GM19099 (cell line): ENCODE results near the gene CCS.

Experiments
- POLR2A ChIP-seq: IDR thresholded peaks from 3 replicates; pipeline ENCODE4 v1.6.1; 2011; ENCODE audit warnings: low read depth; ENCODE audit not compliant: insufficient read length; ENCODE audit errors: extremely low read depth

The CCS gene

GRCh38 chr11:66629356-66629755, 36.4 kb downstream of the CCS start:
- no peak for TF ChIP-seq POLR2A

GRCh38 chr11:66631883-66632282, 38.9 kb downstream of the CCS start:
- TF ChIP-seq POLR2A = no peak

- no peak for TF ChIP-seq POLR2A
Observed at GRCh38 chr11:66632952-66633351, 40.0 kb downstream of the CCS start.

GRCh38 chr11:66636411-66636810, 43.4 kb downstream of the CCS start:
- TF ChIP-seq POLR2A = no peak

GRCh38 chr11:66637557-66638176, 44.7 kb downstream of the CCS start:
- TF ChIP-seq POLR2A = no peak

GRCh38 chr11:66638177-66639065, 45.4 kb downstream of the CCS start, which contains the start of gene RBM4:
RBM4 (plus strand) TSS chr11:66638703; CDS start chr11:66639712, 1,009 bp downstream.
- peak; percentile 88 for TF ChIP-seq POLR2A

- no peak for TF ChIP-seq POLR2A
Observed at GRCh38 chr11:66639066-66639813, 46.3 kb downstream of the CCS start.

GRCh38 chr11:66641834-66642233, 48.8 kb downstream of the CCS start:
- TF ChIP-seq POLR2A = no peak

DNA sequence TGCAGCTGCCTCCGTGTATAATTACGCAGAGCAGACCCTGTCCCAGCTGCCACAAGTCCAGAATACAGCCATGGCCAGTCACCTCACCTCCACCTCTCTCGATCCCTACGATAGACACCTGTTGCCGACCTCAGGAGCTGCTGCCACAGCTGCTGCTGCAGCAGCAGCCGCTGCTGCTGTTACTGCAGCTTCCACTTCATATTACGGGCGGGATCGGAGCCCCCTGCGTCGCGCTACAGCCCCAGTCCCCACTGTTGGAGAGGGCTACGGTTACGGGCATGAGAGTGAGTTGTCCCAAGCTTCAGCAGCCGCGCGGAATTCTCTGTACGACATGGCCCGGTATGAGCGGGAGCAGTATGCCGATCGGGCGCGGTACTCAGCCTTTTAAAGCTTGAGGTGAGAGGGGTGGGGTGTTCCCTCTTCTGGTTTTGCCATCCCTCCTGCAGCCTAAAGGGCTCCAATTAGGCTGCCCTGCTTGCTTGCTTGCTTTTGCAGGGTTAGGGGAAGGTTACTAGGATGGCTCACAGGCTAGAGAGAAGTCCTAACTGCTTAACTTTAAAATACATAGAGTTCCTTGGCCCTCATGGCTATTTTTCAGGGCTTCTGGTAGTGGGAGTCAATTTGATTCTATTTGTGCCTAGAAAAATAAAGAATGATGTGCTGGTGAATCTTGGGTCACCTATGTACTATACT, 50.9 kb downstream of the CCS start:
- TF ChIP-seq POLR2A = no peak

GRCh38 chr11:66646828-66647227, 53.8 kb downstream of the CCS start:
- no peak for TF ChIP-seq POLR2A

DNA sequence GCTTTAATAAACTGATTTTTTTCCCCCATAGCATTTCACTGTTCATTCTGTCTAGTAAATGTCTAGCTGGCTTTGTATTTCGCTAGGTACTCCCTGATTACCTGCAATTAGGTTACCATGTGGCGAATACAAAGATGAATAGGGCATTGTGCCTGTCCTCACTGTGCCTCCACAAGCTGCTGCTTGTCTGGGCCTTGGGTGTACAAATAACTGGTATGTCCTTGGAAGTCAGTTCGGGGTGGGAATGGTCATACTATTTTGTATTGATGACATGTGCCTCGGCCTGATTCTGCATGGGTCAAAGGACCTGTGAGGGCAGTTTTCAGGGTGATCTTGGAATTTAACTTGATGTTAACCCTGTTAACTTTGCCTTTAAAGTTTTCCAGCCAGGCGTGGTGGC, 56.9 kb downstream of the CCS start:
- no peak for TF ChIP-seq POLR2A

DNA sequence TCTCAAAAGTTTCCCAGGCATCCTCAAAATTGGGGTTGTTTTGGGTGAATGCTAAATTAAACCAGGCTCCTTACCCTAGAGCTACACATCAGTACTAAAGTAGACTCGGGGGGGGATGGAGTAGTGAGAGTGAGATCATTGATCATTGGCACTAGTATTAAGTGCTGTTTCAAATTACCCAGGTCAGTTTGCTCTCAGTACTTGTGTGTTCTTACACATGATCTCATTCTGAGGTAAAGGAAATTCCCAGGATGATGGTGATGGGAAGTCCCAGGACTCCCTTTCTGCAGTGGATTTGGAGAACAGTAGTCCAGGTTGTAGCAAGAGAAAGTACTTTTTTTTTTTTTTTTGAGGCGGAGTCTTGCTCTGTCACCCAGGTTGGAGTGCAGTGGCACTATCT, 58.0 kb downstream of the CCS start:
- TF ChIP-seq POLR2A = no peak

GRCh38 chr11:66652651-66653050, 59.7 kb downstream of the CCS start:
- TF ChIP-seq POLR2A = no peak

GRCh38 chr11:66653123-66653522, 60.1 kb downstream of the CCS start:
- no peak for TF ChIP-seq POLR2A
